Activated CD4-positive, alpha-beta T cell treated with anti-CD3 and anti-CD28 coated beads, Interleukin-2, amount 10 ng/mL, durations not matched to agents 7 days and 5 days (primary cell): ENCODE results near the gene MGAT4B. TPM values are rescaled to one million over a fixed set of nuclear protein-coding genes. Genes with fewer than 3 reads are reported as not detected.

Experiments
- CTCF ChIA-PET: fragments of 350-600 bp; sonication (Branson Sonifier 250); formaldehyde crosslinking; loops from one replicate; lab custom pipeline; 2021; ENCODE audit warnings: antibody characterized with exemption; lab: Charles Lee
- POLR2A ChIA-PET: fragments of 350-600 bp; sonication (Branson Sonifier 250); formaldehyde crosslinking; loops from one replicate; lab custom pipeline; 2021; ENCODE audit warnings: antibody characterized with exemption; lab: Charles Lee
- DNase-seq: peaks from one replicate; pipeline ENCODE4 v3.0.0-alpha.2; 2020
- H3K27ac Mint-ChIP-seq: one replicate; pipeline ENCODE4 v1.8.0; 2021; ENCODE audit warnings: mild to moderate bottlenecking, moderate library complexity, mixed read lengths
- H3K27me3 Mint-ChIP-seq: one replicate; pipeline ENCODE4 v1.8.0; 2021; ENCODE audit warnings: mixed read lengths
- H3K36me3 Mint-ChIP-seq: one replicate; pipeline ENCODE4 v1.8.0; 2021; ENCODE audit warnings: low read depth, mixed read lengths
- H3K4me1 Mint-ChIP-seq: one replicate; pipeline ENCODE4 v1.8.0; 2021; ENCODE audit warnings: mixed read lengths
- H3K4me3 Mint-ChIP-seq: one replicate; pipeline ENCODE4 v1.8.0; 2021; ENCODE audit warnings: mild to moderate bottlenecking, moderate library complexity, mixed read lengths
- H3K9me3 Mint-ChIP-seq: one replicate; pipeline ENCODE4 v1.8.0; 2021; ENCODE audit warnings: mixed read lengths
- total RNA-seq, 2 experiments: library from RNA; stranded (reverse); gene quantifications; one replicate each; pipeline ENCODE4 v1.2.3, GENCODE V29; 2021

The MGAT4B gene
- total RNA-seq, 2 experiments from 2014 or later: 86.2 to 87.7 TPM

GRCh38 chr5:179801304-179802206 is 5.1 kb downstream of the MGAT4B start:
- POLR2A ChIA-PET: no interaction called here
- Mint-ChIP-seq H3K27me3 (no peaks in the 10 kb centered on the region), H3K4me1 (peaks cover 33% of the 10 kb centered on the region), H3K27ac (no peak overlapping the region), H3K4me3 (no peak overlapping the region), H3K36me3 (peaks cover 12% of the 10 kb centered on the region), H3K9me3 (no peaks in the 10 kb centered on the region)
- CTCF ChIA-PET: interaction anchor here (0.5 to 2.5 kb wide), 23 partner anchors 8 to 291 kb away, joined by 3 to 13 read pairs (median 4); partner anchors contain the start of genes LTC4S and SQSTM1
- peak; percentile 86 for DNase-seq

DNA sequence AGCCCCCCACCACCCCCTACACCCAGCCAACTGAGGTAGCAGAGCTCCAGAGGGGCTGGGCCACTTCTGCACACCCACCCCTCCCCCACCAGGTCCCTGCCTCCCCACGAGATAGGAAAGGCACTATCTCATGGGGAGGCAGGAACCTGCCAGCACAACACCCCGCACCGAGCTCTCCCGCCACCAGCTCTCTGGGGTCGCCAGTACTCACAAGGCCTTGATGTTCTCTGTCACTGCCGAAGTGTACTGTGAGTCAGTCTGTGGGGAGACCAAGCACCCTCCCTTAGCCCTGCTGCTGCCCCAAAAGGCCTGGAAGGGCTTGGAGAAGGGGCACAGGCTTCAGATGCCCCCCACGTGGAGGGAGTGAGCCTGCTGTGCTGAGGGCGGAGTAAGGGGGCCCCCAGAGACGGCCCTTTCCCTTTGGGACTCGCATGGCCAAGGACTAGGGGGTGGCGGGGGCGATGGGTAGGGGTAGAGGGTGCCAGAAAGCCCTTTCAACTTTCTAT is 5.9 kb downstream of the MGAT4B start:
- Mint-ChIP-seq H3K4me1 (peaks cover 33% of the 10 kb centered on the region), H3K27ac (no peak overlapping the region), H3K27me3 (no peaks in the 10 kb centered on the region), H3K36me3 (peaks cover 12% of the 10 kb centered on the region), H3K4me3 (no peak overlapping the region), H3K9me3 (no peaks in the 10 kb centered on the region)
- POLR2A ChIA-PET: no interaction called here
- CTCF ChIA-PET: interaction anchor here (1.1 to 1.7 kb wide), 3 partner anchors 20 to 38 kb away, joined by 3 to 8 read pairs (median 3); partner anchors contain the start of gene SQSTM1
- DNase-seq: no peak

GRCh38 chr5:179800071-179800695 is 6.5 kb downstream of the MGAT4B start:
- no peak for DNase-seq
- no peaks in the 10 kb centered on the region for H3K27me3 Mint-ChIP-seq
- ChIA-PET CTCF (interaction anchor here (1.4 kb wide), 1 partner anchor 31 kb away, joined by 3 read pairs; no protein-coding TSS in a partner anchor), POLR2A (no interaction called here)
- H3K27ac Mint-ChIP-seq: no peak overlapping the region
- no peaks in the 10 kb centered on the region for H3K9me3 Mint-ChIP-seq
- peaks cover 31% of the 10 kb centered on the region for H3K4me1 Mint-ChIP-seq
- H3K4me3 Mint-ChIP-seq: no peak overlapping the region
- peaks cover 12% of the 10 kb centered on the region for H3K36me3 Mint-ChIP-seq

GRCh38 chr5:179799644-179799973 is 7.1 kb downstream of the MGAT4B start:
- no peak for DNase-seq
- ChIA-PET CTCF (interaction anchor here (0.6 to 1.4 kb wide), 2 partner anchors 31 to 170 kb away, joined by 3 read pairs; no protein-coding TSS in a partner anchor), POLR2A (no interaction called here)
- H3K4me1 Mint-ChIP-seq: peaks cover 31% of the 10 kb centered on the region
- H3K27me3 Mint-ChIP-seq: no peaks in the 10 kb centered on the region
- no peak overlapping the region for H3K4me3 Mint-ChIP-seq
- H3K27ac Mint-ChIP-seq: no peak overlapping the region
- peaks cover 12% of the 10 kb centered on the region for H3K36me3 Mint-ChIP-seq
- H3K9me3 Mint-ChIP-seq: no peaks in the 10 kb centered on the region

DNA sequence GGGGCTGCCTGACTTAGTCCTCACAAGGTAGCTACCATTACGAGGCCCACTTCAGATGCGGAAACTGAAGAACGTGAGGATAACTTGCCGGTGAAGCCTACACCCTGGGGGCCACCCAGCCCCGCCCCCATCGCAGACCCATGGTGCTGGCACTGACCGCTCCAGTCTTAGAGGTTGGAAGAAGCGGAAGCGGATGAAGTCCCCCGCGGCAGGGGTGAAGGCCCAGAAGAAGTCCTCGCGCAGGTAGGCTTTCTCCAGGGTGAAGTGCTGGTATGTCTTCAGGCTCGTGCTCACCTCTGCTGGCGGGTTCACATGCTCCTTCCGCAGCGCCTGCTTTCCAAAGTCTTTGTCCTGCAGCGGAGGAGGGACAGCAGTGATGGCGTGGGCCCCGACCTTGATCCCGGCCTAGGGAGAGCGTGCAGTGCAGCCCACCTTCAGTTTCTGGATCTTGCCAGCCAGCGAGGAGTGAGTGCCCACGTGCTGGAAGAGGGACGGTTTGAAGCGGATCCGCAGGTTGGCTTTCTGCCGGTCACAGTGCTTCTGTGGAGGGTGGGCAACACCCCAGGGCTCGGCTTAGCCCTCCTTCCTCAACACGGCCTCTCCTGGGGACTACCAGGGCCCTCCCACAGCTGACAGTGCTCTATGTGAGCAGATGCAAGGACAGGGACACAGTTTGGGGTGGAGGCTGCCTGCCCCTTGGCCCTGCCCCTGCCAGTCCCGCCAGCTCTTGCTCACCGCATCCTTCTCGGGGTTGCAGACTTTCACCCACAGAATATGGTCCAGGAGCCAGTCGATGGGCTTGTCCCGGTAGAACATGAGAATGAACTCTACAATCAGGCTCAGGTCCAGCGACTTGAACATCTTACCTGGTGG is 7.7 kb downstream of the MGAT4B start:
- ChIA-PET POLR2A (no interaction called here), CTCF (interaction anchor here (0.6 to 0.7 kb wide), 2 partner anchors 169 to 293 kb away, joined by 3 read pairs; no protein-coding TSS in a partner anchor)
- H3K9me3 Mint-ChIP-seq: no peaks in the 10 kb centered on the region
- DNase-seq: no peak
- peaks cover 31% of the 10 kb centered on the region for H3K4me1 Mint-ChIP-seq
- H3K36me3 Mint-ChIP-seq: peaks cover 12% of the 10 kb centered on the region
- H3K27me3 Mint-ChIP-seq: no peaks in the 10 kb centered on the region
- H3K4me3 Mint-ChIP-seq: no peak overlapping the region
- H3K27ac Mint-ChIP-seq: no peak overlapping the region

DNA sequence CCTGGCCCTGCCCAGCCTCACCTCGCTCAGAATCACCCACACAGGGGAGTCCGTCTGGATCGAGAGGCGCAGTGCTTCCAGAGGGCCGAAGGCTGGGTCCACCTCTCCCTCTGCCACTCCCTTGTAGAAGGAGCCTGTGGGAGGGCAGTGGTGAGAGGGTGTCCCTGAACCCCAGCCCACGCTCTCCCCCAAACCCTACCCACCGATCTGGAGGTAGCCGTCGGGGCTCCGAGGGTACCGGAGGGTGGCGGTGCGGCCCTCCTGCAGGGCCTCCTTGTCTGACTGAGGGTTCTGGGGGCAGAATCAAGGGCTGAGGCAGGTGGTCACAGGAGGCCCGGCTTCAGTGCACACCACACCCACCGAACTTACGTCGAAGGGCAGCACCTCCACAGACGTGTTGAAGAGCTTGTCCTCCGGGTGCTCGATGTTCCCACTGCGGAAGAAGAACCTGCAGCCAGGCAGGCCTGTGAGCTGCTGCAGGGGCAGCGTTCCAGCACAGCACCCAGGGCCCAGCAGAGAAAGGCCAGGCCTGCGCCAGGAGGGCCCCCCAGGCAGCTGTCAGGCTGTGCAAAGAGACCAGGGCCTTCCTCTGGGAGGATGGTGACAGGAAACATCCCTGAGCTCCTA is 8.4 kb downstream of the MGAT4B start:
- Mint-ChIP-seq H3K4me3 (no peak overlapping the region), H3K36me3 (peaks cover 12% of the 10 kb centered on the region), H3K4me1 (peaks cover 33% of the 10 kb centered on the region), H3K9me3 (no peaks in the 10 kb centered on the region), H3K27me3 (no peaks in the 10 kb centered on the region), H3K27ac (no peak overlapping the region)
- POLR2A ChIA-PET: no interaction called here
- DNase-seq: no peak
- CTCF ChIA-PET: interaction anchor here (0.7 kb wide), 1 partner anchor 31 kb away, joined by 3 read pairs; no protein-coding TSS in a partner anchor

DNA sequence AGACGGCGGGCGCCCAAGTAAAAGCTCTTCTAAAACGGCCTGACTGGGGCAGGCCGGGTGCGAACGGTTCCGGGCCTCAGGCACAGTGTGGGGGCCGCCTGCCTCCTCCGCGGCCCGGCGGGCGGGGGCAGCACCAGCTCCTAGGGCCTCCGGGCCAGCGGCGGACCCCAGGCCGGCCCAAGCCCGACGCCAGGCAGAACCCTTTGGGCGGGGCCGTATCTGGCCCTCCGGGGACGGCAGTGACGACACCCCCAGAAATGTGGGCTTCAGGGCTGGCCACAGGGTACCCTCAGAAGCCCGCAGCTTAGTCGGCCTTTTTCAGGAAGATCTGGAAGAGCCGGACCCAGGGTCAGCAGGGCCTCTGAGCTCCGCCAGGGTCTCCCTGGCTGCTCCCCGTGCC is 8.9 kb downstream of the MGAT4B start:
- CTCF ChIA-PET: interaction anchor here (0.7 to 1.2 kb wide), 2 partner anchors 31 to 35 kb away, joined by 3 to 4 read pairs; no protein-coding TSS in a partner anchor
- Mint-ChIP-seq H3K9me3 (no peaks in the 10 kb centered on the region), H3K36me3 (peaks cover 12% of the 10 kb centered on the region), H3K27ac (no peak overlapping the region), H3K4me1 (peaks cover 34% of the 10 kb centered on the region), H3K27me3 (no peaks in the 10 kb centered on the region), H3K4me3 (no peak overlapping the region)
- POLR2A ChIA-PET: no interaction called here
- no peak for DNase-seq

DNA sequence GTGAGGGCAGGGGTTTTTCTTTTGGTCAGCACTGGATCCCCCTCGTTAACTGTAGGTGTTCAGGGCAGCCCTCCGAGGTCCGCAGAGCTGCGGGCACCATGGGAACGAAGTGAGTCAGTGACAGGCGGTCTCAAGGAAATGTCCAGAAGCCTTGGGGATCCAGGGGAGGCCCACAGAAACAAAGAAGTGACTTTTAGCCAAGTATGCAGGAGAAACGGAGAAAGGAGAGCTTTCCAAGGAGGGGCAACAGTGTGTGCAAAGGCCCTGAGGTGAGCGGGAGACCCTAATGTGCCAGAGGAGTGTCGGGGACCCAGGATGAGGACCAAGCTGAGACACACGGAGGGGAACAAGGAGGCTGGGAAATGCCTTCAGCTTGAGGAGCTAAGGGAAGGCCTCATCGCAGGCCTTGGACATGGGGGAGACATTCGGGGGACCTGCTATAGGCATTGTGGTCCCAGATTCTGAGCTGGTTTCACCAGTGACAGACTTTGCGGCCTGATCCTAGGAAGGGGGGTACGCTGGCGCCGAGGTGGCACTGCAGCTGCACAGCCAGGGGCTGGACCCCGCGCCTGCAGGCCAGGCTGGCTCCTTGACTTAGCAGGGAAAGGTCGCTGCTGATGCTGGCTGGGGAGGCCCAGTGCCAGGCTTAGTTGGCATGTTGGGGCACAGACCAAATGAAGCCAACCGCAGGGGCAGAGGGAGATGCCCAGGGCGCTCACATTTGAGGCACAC is 9.6 kb downstream of the MGAT4B start:
- H3K4me1 Mint-ChIP-seq: peaks cover 39% of the 10 kb centered on the region
- no peak overlapping the region for H3K27ac Mint-ChIP-seq
- H3K9me3 Mint-ChIP-seq: no peaks in the 10 kb centered on the region

GRCh38 chr5:179795863-179796833 is 10.5 kb downstream of the MGAT4B start:
- Mint-ChIP-seq H3K4me1 (peaks cover 35% of the 10 kb centered on the region), H3K9me3 (no peaks in the 10 kb centered on the region), H3K4me3 (peak overlapping the region; percentile 60), H3K36me3 (peaks cover 11% of the 10 kb centered on the region), H3K27ac (peak overlapping the region; percentile 46), H3K27me3 (no peaks in the 10 kb centered on the region)
- peak; percentile 69 for DNase-seq
- ChIA-PET CTCF (interaction anchor here (0.7 to 1.2 kb wide), 4 partner anchors 12 to 127 kb away, joined by 3 to 4 read pairs (median 4); no protein-coding TSS in a partner anchor), POLR2A (no interaction called here)

More for the DNA sequence above, 9.6 kb downstream of the MGAT4B start:
- CTCF ChIA-PET: interaction anchor here (0.7 to 1.2 kb wide), 4 partner anchors 12 to 126 kb away, joined by 3 to 4 read pairs (median 4); no protein-coding TSS in a partner anchor
- peak overlapping the region; percentile 60 for H3K4me3 Mint-ChIP-seq
- no peak for DNase-seq
- H3K36me3 Mint-ChIP-seq: peaks cover 12% of the 10 kb centered on the region
- POLR2A ChIA-PET: no interaction called here
- H3K27me3 Mint-ChIP-seq: no peaks in the 10 kb centered on the region
